ENCODE data around the gene ZKSCAN5. TPM values are rescaled to one million over a fixed set of nuclear protein-coding genes. Genes with fewer than 3 reads are reported as not detected.

The ZKSCAN5 gene
- polyA plus RNA-seq, 1 donor from 2014 or later: 18.6 TPM

- Histone ChIP-seq H3K9ac (ENCODE audit: low read length) (no peak overlapping the region), H3K27ac (ENCODE audit: low read length) (no peak overlapping the region), H3K9me3 (ENCODE audit: low read length) (peaks cover 5% of the 10 kb centered on the region), H3K27me3 (ENCODE audit: insufficient read depth, low read depth, low read length) (no peaks in the 10 kb centered on the region), H4K20me1 (ENCODE audit: insufficient read depth) (no peaks in the 10 kb centered on the region), H3K9me2 (ENCODE audit: insufficient read depth, low read length) (no peaks in the 10 kb centered on the region), H3F3A (ENCODE audit: insufficient read depth, low read length, poor library complexity, severe bottlenecking) (no peaks in the 10 kb centered on the region), H3K4me3 (ENCODE audit: low read length) (no peak overlapping the region), H3K79me2 (replicated peaks; ENCODE audit: insufficient read depth, low read length) (no peaks in the 10 kb centered on the region), H2AFZ (ENCODE audit: low read depth, low read length) (no peak overlapping the region), H3K36me3 (ENCODE audit: insufficient read depth, low read length) (no peaks in the 10 kb centered on the region), H3K4me2 (ENCODE audit: low read length) (no peak overlapping the region)
- TF ChIP-seq POLR2AphosphoS5 (IDR thresholded peaks at IDR 0.05) (no peak), CTCF (IDR thresholded peaks at IDR 0.05; ENCODE audit: poor library complexity, severe bottlenecking) (no peak), TAF1 (IDR thresholded peaks at IDR 0.05; ENCODE audit: low read depth) (no peak)
These were observed 34.9 kb downstream of the ZKSCAN5 start for GRCh38 chr7:99539213-99539811.

- Histone ChIP-seq H3K27ac (ENCODE audit: low read length) (no peak overlapping the region), H3K9me3 (ENCODE audit: low read length) (peaks cover 5% of the 10 kb centered on the region), H2AFZ (ENCODE audit: low read depth, low read length) (no peak overlapping the region), H3K4me2 (ENCODE audit: low read length) (no peak overlapping the region), H3K9me2 (ENCODE audit: insufficient read depth, low read length) (no peaks in the 10 kb centered on the region), H3K9ac (ENCODE audit: low read length) (no peak overlapping the region), H4K20me1 (ENCODE audit: insufficient read depth) (no peaks in the 10 kb centered on the region), H3K27me3 (ENCODE audit: insufficient read depth, low read depth, low read length) (no peaks in the 10 kb centered on the region), H3K79me2 (replicated peaks; ENCODE audit: insufficient read depth, low read length) (no peaks in the 10 kb centered on the region), H3K36me3 (ENCODE audit: insufficient read depth, low read length) (no peaks in the 10 kb centered on the region), H3K4me3 (ENCODE audit: low read length) (no peak overlapping the region), H3F3A (ENCODE audit: insufficient read depth, low read length, poor library complexity, severe bottlenecking) (no peaks in the 10 kb centered on the region)
- no peak for TF ChIP-seq SMC3 (conservative IDR thresholded peaks at IDR 0.05; ENCODE audit: poor library complexity)
- no peak for TF ChIP-seq MXI1 (conservative IDR thresholded peaks at IDR 0.05; ENCODE audit: poor library complexity, severe bottlenecking)
- no peak for TF ChIP-seq EP300 (conservative IDR thresholded peaks at IDR 0.05; ENCODE audit: poor library complexity, severe bottlenecking)
- TF ChIP-seq EZH2 (IDR thresholded peaks at IDR 0.05; ENCODE audit: borderline replicate concordance, insufficient read depth, low read length, poor library complexity, severe bottlenecking): no peak
These were observed 36.1 kb downstream of the ZKSCAN5 start for GRCh38 chr7:99540542-99540941.

GRCh38 chr7:99541212-99541611 lies 36.8 kb downstream of the ZKSCAN5 start:
- Histone ChIP-seq H3K36me3 (ENCODE audit: insufficient read depth, low read length) (no peaks in the 10 kb centered on the region), H3K9ac (ENCODE audit: low read length) (no peak overlapping the region), H3K4me3 (ENCODE audit: low read length) (no peak overlapping the region), H3K79me2 (replicated peaks; ENCODE audit: insufficient read depth, low read length) (no peaks in the 10 kb centered on the region), H3K4me2 (ENCODE audit: low read length) (no peak overlapping the region), H3K27ac (ENCODE audit: low read length) (no peak overlapping the region), H4K20me1 (ENCODE audit: insufficient read depth) (no peaks in the 10 kb centered on the region), H3F3A (ENCODE audit: insufficient read depth, low read length, poor library complexity, severe bottlenecking) (no peaks in the 10 kb centered on the region), H3K9me3 (ENCODE audit: low read length) (peaks cover 5% of the 10 kb centered on the region), H3K9me2 (ENCODE audit: insufficient read depth, low read length) (no peaks in the 10 kb centered on the region), H3K27me3 (ENCODE audit: insufficient read depth, low read depth, low read length) (no peaks in the 10 kb centered on the region), H2AFZ (ENCODE audit: low read depth, low read length) (no peak overlapping the region)
- TF ChIP-seq EZH2 (IDR thresholded peaks at IDR 0.05; ENCODE audit: borderline replicate concordance, insufficient read depth, low read length, poor library complexity, severe bottlenecking) (no peak), RAD21 (conservative IDR thresholded peaks at IDR 0.05) (no peak)
